Stimulated activated CD8-positive, alpha-beta memory T cell treated with anti-CD3 and anti-CD28 coated beads, Interleukin-4, amount 100 ng/mL, for 48 hours (primary cell): ENCODE data around the gene DLGAP4.
"Not testable (repeated sequence)": the region's sequence is repeated elsewhere in the genome, so short reads cannot be mapped to it uniquely, and the experiment has no call there.

Experiments used
- DNase-seq: peaks from one replicate; pipeline ENCODE4 v3.0.0-alpha.2; 2020

DLGAP4 gene

DNA sequence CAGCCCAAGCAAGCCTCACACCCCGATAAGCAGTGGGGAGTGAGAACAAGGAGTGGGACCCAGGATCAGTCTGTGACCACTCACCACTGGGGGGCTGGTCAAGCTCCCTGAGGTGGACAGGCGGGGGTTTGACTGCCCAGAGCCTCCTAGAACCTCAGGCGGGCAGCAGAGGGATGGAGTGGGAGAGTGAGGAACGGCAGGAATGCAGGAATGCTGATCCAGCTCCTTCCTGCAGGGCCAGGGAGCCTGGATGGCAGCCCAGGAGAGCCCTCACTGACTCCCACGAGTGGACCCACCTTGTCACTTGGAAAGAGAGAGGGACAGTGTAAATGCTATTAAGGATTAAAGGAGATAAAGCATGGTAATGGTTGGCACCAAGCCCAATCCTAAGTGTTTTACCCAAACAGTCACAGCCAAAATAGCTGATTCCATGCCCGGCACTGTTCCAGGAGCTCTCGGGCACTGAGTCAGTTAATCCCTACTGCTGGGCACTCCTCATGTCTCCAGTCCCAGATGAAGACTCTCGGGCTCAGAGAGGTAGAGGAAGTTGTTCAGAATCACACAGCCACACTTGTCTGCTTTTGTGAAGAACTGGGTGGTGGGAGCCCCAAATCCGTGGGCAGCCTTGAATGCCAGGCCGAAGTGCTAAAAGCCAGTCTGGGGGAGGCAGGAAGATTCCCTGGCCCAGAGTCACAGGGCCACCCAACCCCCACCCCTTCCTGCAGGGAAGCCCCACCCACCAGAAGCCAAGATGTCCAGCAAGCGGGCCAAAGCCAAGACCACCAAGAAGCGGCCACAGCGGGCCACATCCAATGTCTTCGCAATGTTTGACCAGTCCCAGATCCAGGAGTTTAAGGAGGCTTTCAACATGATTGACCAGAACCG is 238.2 kb downstream of the DLGAP4 start:
- no peak for DNase-seq

DNA sequence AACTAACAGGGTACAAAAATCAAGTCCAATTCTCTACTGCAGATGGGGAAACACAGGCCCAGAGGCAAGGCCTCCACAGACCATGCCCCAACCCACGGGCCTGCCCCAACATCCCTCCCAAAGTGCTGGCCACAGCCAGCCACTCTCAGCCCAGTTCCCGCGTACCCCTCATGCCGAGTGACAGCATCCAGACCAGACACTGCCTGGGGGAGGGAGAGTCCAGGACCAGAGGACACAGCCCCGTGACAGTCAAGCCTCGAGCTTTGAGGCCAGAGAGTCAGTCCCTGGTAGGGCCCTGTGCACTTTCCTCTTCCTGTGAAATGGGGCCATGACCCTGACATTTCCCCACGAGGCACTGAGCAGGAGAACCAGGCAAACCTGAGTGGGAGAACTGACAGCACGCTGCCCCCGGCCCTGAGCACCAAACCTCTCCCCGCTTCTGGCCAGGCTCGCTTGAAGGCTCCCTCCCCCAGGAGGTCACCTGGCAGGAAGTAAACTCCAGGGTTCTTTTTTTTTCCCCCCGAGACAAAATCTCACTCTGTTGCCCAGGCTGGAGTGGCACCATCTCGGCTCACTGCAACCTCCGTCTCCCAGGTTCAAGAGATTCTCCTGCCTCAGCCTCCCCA is 240.1 kb downstream of the DLGAP4 start:
- DNase-seq: no peak

DNA sequence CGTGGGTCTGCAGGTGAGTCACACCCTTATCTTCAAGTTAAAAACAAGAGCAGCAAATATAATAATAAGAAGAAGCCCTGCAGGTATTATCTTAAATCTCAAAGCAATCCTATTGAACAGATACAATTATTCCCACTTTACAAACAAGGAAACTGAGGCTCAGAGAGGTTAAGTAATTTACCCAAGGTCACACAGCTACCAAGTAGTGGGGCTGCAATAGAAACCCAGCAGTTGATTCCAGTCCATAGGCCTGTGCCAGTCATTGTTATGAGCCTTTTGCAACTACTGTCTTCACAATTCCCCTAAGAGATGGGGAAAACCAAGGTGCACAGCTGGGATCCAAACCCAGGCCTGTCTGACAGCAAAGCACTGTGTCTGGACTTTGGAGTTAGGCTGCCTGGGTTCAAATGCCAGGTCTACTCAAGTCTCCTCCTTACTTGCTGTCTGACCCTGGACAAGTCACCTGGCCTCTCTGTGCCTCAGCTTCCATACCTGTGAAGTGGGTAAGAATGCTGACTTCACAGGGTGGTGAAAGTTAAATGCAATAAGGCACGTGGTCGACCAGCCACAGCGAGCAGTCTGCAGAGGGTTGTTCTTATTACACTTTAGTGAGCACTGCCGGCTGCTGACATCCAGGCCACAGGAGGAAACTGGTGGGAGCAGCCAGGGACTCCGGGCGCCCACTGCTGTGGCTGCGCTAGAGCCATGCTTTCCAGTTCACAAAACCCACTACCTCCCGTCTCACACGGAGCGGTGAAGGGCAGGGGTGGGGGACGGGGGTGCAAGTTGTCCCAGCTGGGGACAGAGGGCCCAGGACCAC is 241.3 kb downstream of the DLGAP4 start:
- DNase-seq: no peak

DNA sequence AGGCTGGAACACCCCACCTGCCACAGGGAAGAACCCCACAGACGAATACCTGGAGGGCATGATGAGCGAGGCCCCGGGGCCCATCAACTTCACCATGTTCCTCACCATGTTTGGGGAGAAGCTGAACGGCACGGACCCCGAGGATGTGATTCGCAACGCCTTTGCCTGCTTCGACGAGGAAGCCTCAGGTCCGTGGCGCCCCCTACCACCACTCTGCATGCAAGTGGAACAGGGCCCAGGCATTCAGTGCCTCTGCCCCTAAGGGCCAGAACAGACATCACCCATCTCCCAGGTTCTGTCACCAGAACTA is 241.8 kb downstream of the DLGAP4 start:
- peak; percentile 40 for DNase-seq

DNA sequence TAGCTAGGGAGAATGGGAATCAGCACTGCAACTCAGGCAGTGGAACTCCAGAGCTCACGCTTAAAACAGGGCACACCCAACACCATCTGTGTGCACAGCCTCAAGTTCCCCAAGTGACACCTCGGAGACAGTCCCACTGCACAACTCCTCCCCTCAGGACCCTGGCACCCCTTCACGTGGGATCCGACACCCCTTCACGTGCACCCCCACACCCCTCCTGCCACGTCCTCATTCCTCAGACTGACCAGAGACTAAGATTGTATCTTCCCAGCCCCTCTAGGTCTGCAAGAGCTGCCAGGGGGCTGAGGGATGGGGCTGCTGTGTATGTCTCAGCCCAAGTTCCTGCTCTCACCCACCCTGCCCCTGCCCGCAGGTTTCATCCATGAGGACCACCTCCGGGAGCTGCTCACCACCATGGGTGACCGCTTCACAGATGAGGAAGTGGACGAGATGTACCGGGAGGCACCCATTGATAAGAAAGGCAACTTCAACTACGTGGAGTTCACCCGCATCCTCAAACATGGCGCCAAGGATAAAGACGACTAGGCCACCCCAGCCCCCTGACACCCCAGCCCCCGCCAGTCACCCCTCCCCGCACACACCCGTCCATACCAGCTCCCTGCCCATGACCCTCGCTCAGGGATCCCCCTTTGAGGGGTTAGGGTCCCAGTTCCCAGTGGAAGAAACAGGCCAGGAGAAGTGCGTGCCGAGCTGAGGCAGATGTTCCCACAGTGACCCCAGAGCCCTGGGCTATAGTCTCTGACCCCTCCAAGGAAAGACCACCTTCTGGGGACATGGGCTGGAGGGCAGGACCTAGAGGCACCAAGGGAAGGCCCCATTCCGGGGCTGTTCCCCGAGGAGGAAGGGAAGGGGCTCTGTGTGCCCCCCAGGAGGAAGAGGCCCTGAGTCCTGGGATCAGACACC is 242.8 kb downstream of the DLGAP4 start:
- DNase-seq: no peak

DNA sequence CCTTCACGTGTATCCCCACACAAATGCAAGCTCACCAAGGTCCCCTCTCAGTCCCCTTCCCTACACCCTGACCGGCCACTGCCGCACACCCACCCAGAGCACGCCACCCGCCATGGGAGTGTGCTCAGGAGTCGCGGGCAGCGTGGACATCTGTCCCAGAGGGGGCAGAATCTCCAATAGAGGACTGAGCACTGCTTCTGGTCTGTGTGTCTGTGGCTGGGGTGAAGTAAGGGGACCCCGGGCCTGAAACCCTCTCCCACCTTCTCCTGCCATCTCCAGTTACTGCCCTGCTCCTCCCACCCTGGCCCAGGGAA is 243.4 kb downstream of the DLGAP4 start:
- no peak for DNase-seq

DNA sequence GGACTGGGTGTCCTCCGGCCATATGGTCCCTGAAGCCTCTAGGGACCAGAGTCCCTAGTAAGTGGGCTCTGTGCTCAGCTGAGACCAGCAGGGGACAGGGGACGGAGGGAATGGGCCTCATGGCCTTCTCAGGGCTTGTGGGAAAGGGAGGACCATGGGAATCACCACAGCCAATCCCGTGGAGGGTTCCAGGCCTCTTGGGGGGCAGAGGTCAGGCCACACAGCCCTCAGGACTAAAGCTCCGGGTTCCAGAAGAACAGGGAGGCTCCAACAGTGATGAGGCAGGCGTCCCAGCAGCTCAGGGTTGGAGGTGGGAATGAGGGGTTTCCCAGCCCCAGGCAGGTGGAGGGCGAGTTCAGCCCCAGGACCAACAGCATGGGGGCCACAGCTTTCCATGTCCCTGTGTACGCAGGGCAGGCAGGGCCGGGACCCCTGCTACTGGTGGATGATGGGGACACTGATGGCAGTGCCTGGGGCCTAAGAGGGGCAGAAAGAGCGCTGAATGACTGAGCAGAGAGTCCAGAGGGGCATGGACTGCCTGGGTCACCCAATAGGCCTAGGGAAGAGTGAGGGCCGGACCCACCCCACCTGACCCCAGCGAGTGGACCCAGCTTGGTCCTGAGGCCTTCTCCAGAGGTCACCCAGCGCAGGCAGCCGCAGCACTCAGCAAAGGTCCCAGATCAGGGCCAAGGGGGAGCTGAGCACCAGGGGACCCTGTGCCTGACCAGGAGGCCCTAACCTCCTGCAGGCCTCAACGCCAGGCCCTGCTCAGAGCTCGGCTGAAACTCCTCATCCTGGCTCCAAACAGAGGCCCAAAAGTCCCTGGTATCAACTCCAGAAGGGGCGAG is 244.0 kb downstream of the DLGAP4 start:
- DNase-seq: no peak

DNA sequence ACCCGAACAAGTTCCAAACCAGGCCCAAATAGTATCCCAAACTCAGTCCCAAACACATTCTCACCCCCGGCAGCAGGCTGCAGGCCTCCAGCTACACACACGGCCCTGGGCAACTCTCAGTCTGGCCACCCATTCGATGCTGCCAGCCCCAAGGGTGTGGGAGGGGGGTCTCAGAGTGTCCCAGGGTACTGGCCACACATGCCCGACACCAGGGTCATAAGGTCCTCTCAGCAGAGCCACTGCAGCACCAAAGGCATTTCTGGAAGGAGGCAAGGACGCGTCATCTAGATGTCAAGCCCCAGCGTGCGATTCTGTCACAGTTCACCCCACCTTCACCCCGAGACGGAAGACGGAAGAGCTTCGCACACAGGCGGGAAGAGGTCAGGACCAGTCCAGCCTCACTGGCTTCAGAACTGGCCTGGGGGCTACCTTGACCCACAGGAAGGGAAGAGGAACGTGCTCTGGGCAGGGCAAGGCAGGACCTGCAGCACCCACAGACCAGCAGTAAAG is 244.7 kb downstream of the DLGAP4 start:
- DNase-seq: no peak

DNA sequence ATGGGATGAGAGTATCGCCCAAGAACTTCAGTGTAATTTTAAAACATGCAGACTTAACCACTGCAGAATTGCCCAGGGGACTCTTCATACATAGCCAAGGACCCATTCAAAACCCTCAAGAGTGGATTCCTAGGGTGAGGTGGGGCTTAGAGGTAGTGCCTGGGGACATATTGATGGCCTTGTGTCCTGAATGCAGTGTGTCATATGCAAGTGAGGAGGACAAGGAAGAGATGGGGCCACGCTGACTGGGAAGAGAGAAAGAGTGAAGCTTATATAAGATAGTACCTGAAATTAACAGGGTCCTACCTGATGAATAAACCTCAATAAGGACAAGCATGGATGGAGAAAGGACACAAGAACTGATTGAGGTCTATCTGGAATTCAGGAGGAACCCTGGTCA is 249.1 kb downstream of the DLGAP4 start:
- DNase-seq: no peak

DNA sequence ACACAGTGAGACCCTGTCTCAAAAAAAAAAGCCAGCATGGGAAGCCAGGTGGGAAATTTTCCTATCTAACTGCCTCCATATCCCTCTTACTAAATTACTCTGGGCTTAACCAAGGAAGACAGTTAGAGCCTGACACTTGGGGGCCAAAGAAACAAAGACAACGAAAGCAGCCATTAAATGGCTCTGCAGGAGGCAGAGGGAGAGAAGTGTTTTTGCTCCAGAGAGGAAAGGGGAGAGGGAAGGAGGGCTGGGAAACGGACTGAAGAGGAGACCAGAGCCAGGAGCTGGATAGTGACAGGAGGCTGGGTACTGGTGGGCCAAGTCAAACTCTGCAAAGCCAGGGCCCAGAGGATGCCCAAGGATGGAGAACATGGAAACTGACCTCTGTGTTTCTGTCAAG is 256.6 kb downstream of the DLGAP4 start:
- no peak for DNase-seq

DNA sequence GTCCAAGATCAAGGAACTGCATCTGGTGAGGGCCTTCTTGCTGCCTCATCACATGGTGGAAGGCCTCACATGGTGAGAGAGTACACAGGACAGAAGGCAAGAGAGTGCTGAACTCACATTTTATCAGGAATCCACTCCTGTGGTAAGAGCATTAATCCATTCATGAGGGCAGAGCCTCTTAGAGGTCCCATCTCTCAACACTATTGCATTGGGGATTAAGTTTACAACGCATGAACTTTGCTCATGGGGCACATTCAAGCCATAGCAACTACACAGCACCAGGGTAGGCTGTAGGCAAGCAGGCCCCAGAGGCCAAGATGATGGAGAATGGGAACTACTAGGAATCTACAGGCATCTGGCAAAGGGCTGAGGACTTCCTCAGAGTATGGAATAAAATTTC is 257.2 kb downstream of the DLGAP4 start:
- DNase-seq: no peak

DNA sequence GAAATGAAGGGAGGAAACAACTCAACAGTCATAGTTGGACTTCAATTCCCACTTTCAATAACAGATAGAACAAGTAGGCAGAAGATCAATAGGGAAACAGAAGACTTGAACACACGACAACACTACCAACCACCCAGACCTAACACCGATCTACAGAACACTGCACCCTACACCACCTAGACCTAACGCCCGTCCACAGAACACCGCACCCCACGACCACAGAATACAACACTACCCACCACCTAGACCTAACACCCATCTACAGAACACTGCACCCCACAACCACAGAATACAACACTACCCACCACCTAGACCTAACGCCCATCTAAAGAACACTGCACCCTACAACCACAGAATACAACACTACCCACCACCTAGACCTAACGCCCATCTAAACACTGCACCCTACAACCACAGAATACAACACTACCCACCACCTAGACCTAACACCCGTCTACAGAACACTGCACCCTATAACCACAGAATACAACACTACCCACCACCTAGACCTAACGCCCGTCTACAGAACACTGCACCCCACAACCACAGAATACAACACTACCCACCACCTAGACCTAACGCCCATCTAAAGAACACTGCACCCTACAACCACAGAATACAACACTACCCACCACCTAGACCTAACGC is 258.1 kb downstream of the DLGAP4 start:
- DNase-seq: not testable (repeated sequence)

DNA sequence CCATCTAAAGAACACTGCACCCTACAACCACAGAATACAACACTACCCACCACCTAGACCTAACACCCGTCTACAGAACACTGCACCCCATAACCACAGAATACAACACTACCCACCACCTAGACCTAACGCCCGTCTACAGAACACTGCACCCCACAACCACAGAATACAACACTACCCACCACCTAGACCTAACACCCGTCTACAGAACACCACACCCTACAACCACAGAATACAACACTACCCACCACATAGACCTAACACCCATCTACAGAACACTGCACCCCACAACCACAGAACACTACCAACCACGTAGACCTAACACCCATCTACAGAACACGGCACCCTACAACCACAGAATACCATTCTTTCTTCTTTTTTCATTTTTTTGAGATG is 258.6 kb downstream of the DLGAP4 start:
- not testable (repeated sequence) for DNase-seq

DNA sequence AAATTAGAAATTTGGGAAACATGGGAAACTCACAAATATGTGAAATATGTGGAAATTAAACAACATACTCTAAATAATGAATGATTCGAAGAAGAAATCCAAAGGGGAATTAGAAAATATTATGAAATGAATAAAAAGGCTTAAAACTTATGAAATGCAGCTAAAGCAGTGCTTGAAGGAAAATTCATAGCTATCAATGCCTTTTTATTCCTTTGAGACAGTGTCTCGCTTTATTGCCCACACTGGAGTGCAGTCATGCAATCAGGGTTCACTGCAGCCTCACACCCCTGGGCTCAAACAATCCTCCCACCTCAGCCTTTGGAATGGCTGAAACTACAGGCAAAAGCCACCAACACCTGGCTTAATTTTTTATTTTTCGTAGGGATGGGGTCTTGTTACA is 259.4 kb downstream of the DLGAP4 start:
- no peak for DNase-seq

DNA sequence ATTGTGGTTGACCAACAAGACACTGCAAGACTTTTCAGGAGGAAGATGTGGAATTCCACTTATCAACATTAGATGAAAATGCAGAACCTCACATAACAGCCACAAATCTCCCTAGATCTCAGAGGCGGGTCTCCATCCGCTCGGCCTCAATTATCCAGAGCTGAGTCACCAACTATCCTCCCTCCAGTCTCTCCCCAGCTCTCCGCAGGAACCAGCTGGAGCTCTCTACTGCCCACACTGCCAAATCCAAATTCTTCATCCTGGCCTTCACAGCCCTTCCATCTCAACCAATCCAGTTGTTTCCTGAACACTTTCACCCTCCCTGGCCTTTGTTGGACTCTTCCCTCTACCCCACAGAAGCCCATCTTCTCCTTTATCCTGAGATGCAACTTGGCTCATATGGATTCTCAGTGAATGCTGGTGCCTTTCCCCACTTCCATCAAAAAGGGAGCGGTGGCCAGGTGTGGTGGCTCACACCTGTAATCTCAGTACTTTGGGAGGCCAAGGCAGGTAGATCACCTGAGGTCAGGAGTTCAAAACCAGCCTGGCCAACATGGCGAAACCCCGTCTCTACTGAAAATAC is 263.8 kb downstream of the DLGAP4 start:
- DNase-seq: no peak

DNA sequence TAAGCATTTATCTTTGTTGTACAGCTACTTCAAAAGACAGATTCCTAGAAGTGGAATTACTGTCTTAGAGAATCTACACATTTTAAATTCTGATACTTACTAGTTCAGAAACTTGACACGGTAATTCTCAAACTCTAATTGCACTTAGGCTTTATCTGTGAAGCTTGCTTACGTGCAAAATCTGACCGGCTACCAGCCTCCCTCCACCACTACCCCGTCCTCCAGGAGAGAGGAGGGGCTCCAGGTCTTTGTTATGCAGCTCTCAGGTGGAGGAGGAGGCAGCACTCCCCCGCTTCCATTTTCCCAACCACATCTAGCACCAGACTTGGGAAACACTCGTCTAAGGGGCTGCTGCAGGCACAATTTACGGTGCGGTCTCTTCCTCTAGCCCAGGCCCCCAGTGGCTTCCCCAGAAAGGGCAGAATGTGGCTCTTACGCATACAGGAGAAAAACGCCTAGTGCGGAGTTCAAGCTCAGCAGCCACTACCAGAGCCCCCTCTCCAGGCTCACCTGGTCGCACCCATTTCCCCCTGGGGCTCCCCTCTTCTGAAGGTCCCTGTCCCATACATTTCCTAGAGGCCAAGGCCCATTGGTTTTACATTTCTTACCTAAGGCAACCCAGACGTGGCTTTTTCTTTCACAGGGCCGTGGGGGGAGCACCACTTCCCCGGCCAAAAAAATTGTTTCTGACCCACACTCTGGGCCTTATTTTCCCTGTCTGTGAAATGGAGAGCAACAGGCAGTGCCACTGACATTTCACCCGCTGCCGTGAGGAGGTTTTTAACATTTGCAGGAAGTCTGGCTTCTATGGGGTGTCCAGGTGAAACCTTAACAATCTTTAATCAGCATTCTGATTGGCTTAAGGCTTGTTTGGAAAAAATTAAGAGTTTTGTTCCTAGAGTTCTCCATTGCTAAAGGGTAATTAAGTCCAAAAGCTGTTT is 265.7 kb downstream of the DLGAP4 start:
- DNase-seq: peak; percentile 38

DNA sequence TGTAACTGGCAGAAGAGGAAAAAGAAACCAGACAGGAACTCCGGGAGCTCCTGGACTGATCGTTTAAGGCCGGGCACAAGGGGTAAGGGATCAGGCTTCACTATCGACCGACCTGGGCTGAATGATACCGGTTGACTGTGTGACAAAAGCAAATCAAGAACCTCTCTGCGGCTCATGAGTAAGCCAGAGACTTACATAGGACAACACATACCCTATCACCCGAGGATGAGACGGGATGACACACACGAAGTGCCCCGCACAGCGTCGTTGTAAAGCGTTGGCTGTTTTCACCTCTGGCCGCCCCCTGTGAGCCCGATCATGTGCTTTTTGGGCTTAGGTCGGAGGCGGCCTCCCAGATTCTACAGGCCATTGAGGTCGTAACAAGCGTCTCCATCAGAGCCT is 266.6 kb downstream of the DLGAP4 start:
- DNase-seq: peak; percentile 80

DNA sequence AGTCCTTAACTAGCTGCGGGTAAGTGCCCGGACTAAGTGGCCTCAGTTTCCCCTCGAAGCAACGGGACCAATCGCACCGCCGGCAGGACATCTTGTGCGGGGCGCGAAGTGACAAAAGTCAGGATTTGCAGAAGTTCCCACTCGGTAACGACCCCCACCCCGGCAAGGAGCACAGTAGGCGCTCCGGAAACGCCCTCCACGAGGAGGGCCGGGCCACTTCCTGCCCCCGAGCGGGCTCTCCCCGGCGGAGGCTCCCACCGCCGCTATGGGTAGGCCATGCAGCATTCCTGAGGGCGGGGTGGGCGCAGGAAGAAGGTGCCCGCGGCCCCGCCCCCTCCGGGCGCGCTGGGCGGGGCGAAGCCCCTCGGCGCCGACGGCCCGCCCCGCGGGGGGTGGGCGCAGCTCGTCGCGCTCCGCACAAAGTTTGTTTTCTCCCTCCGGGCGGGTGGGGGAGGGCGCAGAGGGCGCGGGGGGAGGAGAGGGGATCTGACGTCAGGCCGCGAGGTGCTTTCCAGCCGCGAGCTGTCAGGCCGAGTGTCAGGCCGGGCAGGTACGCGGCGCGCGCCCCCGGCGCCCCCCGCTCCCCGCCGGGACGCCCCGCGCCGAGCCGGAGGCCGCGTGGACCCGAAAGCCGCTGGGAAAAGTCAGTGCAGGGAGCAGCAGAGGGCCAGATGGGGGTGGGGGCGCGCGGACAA is 267.1 kb downstream of the DLGAP4 start, which contains the start of gene TGIF2:
Gene TGIF2 (plus strand): TSS at position 495 of the 695 bp plus-strand sequence. CDS start 5,178 bp downstream, outside the sequence.
- DNase-seq: peak; percentile 92
